Fibroblast of mammary gland (primary cell): ENCODE results near the gene PACC1.

ENCODE experiments used
- DNase-seq: peaks from one replicate; pipeline ENCODE4 v3.0.0-alpha.2; 2010; ENCODE audit warnings: low read depth
- H3K4me3 ChIP-seq: 2 replicates; pipeline ENCODE4 v1.5.1; 2011; ENCODE audit warnings: low read depth, mild to moderate bottlenecking, low read length, moderate library complexity; ENCODE audit not compliant: control insufficient read depth
- CTCF ChIP-seq: conservative IDR thresholded peaks from 2 replicates; pipeline ENCODE4 v1.5.1; 2011; ENCODE audit warnings: low read depth, low read length, inconsistent platforms; ENCODE audit not compliant: control insufficient read depth, insufficient read depth

Gene PACC1

GRCh38 chr1:212359794-212360479, 54.7 kb downstream of the PACC1 start:
- DNase-seq, result no peak
- no peak for TF ChIP-seq CTCF
- H3K4me3 ChIP-seq, result no peak overlapping the region

- peak; percentile 24 for DNase-seq
- no peak for TF ChIP-seq CTCF
- no peak overlapping the region for H3K4me3 ChIP-seq
These were observed 59.3 kb downstream of the PACC1 start for GRCh38 chr1:212355230-212355969.

GRCh38 chr1:212354464-212354863, 60.2 kb downstream of the PACC1 start:
- no peak overlapping the region for H3K4me3 ChIP-seq
- TF ChIP-seq CTCF, result no peak
- no peak for DNase-seq

- TF ChIP-seq CTCF, result no peak
- H3K4me3 ChIP-seq, result no peak overlapping the region
- DNase-seq, result no peak
These were observed 61.5 kb downstream of the PACC1 start for GRCh38 chr1:212353181-212353580.

GRCh38 chr1:212351588-212352362, 62.9 kb downstream of the PACC1 start:
- no peak for DNase-seq
- TF ChIP-seq CTCF, result no peak

GRCh38 chr1:212346601-212347000, 68.1 kb downstream of the PACC1 start:
- H3K4me3 ChIP-seq, result no peak overlapping the region
- DNase-seq, result peak; percentile 46
- TF ChIP-seq CTCF, result no peak

More at GRCh38 chr1:212351588-212352362, 62.9 kb downstream of the PACC1 start:
- no peak overlapping the region for H3K4me3 ChIP-seq
